GM18909 (cell line): ENCODE results near the gene PLP1.
"Not testable (repeated sequence)": the region's sequence is repeated elsewhere in the genome, so short reads cannot be mapped to it uniquely, and the experiment has no call there.

Experiments
- ATAC-seq: cut with Tn5 transposase; IDR thresholded peaks from one replicate; pipeline ENCODE4 v1.9.1; 2021; ENCODE audit warnings: mild to moderate bottlenecking; ENCODE audit not compliant: unreplicated experiment, poor library complexity

PLP1 gene

GRCh38 chrX:103780336-103781061, 3.9 kb downstream of the PLP1 start:
- no peak for ATAC-seq

- ATAC-seq, result no peak
Observed at GRCh38 chrX:103781062-103781402, 4.4 kb downstream of the PLP1 start.

GRCh38 chrX:103781706-103782105, 5.1 kb downstream of the PLP1 start:
- ATAC-seq, result no peak

GRCh38 chrX:103782640-103783039, 6.0 kb downstream of the PLP1 start:
- ATAC-seq, result no peak

- ATAC-seq, result no peak
Observed at GRCh38 chrX:103783196-103783595, 6.6 kb downstream of the PLP1 start.

GRCh38 chrX:103783971-103784370, 7.3 kb downstream of the PLP1 start:
- no peak for ATAC-seq

DNA sequence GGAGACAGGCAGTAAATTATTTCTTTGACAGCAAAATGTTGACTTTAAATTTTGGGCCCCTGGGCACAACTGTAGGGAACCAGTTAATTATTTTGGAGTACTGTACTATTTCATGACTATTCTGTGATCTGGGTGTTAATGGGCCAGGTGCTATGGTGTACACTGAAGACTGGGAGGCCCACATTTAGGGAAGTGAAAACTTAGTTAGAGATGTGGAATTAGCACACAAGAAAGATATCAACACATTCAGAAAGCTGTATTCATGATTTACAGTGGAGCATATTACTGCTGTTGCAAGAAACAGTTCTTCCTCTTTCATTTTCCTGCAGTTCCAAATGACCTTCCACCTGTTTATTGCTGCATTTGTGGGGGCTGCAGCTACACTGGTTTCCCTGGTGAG, 12.4 kb downstream of the PLP1 start:
- peak; percentile 89 for ATAC-seq

- ATAC-seq, result no peak
Observed at GRCh38 chrX:103791228-103791627, 14.6 kb downstream of the PLP1 start.

GRCh38 chrX:103791826-103792485, 15.3 kb downstream of the PLP1 start:
- ATAC-seq, result no peak

GRCh38 chrX:103792916-103793544, 16.4 kb downstream of the PLP1 start:
- ATAC-seq, result no peak

- ATAC-seq, result no peak
Observed at GRCh38 chrX:103793545-103793940, 16.9 kb downstream of the PLP1 start.

DNA sequence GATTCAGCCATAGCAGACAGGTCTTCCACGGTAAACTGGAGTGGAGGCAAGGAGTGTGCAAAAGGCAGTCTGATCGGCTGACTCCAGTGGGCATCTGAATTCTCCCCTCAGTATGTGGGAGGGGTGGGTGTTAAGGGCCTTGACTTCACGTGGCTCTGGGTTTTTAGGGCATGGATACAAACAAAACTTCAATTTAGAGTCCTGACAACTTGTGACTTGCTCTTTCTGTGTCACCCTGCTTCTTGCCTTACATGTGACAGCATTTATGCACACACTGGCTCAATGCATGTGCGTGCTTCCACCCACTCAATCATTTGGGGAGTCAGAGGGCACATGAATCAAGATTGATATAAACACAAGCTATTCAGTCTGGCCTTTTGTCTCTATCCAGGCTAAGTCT, 17.5 kb downstream of the PLP1 start:
- ATAC-seq, result no peak

GRCh38 chrX:103797691-103798090, 21.1 kb downstream of the PLP1 start:
- no peak for ATAC-seq

- no peak for ATAC-seq
Observed at GRCh38 chrX:103800318-103800717, 23.7 kb downstream of the PLP1 start.

- ATAC-seq, result no peak
Observed at GRCh38 chrX:103805860-103806259, 29.2 kb downstream of the PLP1 start.

DNA sequence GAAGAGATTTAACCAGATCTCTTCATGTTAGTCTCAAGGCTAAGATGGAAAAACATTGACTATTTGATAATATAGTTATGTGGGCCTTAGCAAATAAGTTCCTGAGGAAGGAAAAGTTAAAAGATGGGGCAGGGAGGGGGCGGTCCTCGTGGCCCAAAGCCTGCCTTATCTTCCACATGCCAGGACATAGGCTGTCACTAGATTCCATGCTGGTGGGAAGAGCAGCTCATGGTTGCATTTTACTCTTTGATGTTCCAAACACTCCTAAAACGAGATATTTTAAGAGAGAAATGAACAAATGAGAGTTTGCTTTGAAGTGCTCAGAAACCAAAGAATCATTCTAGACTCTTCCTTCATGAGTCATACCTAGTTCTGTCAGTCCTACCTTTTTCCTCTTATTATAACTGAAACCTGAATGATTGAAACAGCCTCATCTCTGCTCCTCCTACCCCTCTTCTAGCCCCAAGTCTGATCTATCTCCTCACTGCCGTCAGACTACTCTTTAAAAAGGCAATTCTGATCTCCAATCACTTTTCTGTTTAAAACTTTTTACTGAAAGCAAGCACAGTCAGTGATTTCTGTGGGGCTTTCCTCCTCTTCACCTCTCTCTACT, 30.3 kb downstream of the PLP1 start:
- ATAC-seq, result no peak

DNA sequence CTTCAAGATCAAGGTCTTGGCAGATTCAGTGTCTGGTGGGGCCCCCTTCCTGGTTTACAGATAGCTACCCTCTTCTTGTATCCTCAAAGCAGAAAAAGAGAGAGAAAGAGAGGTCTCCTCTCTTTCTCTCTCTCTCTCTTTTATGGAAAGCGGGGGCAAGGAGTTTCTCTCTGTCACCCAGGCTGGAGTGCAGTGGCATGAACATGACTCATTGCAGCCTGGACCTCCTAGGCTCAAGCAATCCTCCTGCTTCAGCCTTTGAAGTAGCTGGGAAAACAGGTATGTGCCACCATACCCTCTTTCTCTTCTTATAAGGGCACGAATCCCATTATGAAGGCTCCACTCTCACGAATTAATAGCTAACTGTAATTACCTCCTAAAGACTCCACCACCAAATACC, 35.2 kb downstream of the PLP1 start:
- no peak for ATAC-seq

DNA sequence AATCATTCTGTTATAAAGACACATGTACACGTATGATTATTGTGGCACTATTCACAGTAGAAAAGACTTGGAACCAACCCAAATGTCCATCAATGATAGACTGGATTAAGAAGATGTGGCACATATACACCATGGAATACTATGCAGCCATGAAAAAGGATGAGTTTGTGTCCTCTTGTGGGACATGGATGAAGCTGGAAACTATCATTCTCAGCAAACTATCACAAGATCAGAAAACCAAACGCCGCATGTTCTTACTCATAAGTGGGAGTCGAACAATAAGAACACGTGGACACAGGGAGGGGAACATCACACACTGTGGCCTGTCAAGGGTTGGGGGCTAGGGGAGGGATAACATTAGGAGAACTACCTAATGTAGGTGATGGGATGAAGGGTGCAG, 40.5 kb downstream of the PLP1 start:
- not testable (repeated sequence) for ATAC-seq

DNA sequence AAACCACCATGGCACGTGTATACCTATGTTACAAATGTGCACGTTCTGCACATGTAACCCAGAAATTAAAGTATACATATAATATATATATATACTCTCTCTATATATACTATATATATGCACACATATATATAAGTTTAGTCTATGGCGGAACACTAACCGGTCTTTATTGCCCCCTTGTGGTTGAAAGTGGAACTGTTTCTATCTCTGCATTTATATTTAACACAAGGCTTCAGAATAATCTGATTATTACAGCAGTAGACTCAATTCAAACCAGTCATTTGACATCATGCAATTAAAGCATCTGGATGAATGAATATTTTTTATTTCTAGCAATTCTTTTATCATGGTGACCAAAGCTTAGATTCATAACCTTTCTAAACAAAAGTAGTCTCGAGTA, 40.9 kb downstream of the PLP1 start:
- ATAC-seq, result peak; percentile 63

- no peak for ATAC-seq
Observed at GRCh38 chrX:103818842-103819619, 42.4 kb downstream of the PLP1 start.

DNA sequence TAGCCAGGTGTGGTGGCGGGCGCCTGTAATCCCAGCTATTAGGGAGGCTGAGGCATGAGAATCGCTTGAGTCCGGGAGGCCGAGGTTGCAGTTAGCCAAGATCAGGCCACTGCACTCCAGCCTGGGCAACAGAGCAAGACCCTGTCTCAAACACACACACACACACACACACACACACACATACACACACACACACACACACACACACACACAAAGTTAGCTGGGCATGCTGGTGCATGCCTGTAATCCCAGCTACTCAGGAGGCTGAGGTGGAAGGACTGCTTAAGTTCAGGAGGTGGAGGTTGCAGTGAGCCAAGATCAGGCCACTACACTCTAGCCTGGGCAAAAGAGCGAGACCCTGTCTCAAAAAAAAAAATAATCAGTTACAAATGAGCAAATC, 44.2 kb downstream of the PLP1 start:
- not testable (repeated sequence) for ATAC-seq
